ENCODE results near the gene ZNF324B.

Gene ZNF324B

GRCh38 chr19:58471736-58472135 is 20.3 kb downstream of the ZNF324B start:
- ATAC-seq (ENCODE audit: low read depth) (no peak), DNase-seq (ENCODE audit: low spot score) (no peak)
- H3K4me1 ChIP-seq (ENCODE audit: insufficient read depth, poor library complexity, severe bottlenecking): peaks cover 5% of the 10 kb centered on the region
- H3K9me3 ChIP-seq (ENCODE audit: severe bottlenecking): no peaks in the 10 kb centered on the region
- no peak overlapping the region for H3K4me3 ChIP-seq (ENCODE audit: severe bottlenecking)
- no peak overlapping the region for H3K27ac ChIP-seq (ENCODE audit: poor library complexity, severe bottlenecking)
- no peak for TF ChIP-seq CTCF (IDR thresholded peaks at IDR 0.05; ENCODE audit: poor library complexity, severe bottlenecking)
- H3K36me3 ChIP-seq (ENCODE audit: low read depth): peaks cover 18% of the 10 kb centered on the region
- H3K27me3 ChIP-seq (ENCODE audit: insufficient read depth, poor library complexity, severe bottlenecking): no peaks in the 10 kb centered on the region

GRCh38 chr19:58473775-58474174 is 22.4 kb downstream of the ZNF324B start:
- ATAC-seq (ENCODE audit: low read depth): no peak
- peaks cover 17% of the 10 kb centered on the region for H3K36me3 ChIP-seq (ENCODE audit: low read depth)
- no peak for TF ChIP-seq CTCF (IDR thresholded peaks at IDR 0.05; ENCODE audit: poor library complexity, severe bottlenecking)
- no peaks in the 10 kb centered on the region for H3K27me3 ChIP-seq (ENCODE audit: insufficient read depth, poor library complexity, severe bottlenecking)
- no peak for DNase-seq (ENCODE audit: low spot score)
- peak overlapping the region; percentile 61 for H3K27ac ChIP-seq (ENCODE audit: poor library complexity, severe bottlenecking)
- peaks cover 5% of the 10 kb centered on the region for H3K4me1 ChIP-seq (ENCODE audit: insufficient read depth, poor library complexity, severe bottlenecking)
- H3K4me3 ChIP-seq (ENCODE audit: severe bottlenecking): no peak overlapping the region
- H3K9me3 ChIP-seq (ENCODE audit: severe bottlenecking): no peaks in the 10 kb centered on the region

- Histone ChIP-seq H3K36me3 (ENCODE audit: low read depth) (peaks cover 11% of the 10 kb centered on the region), H3K4me1 (ENCODE audit: insufficient read depth, poor library complexity, severe bottlenecking) (peaks cover 5% of the 10 kb centered on the region), H3K27ac (ENCODE audit: poor library complexity, severe bottlenecking) (peak overlapping the region; percentile 61), H3K27me3 (ENCODE audit: insufficient read depth, poor library complexity, severe bottlenecking) (no peaks in the 10 kb centered on the region), H3K4me3 (ENCODE audit: severe bottlenecking) (no peak overlapping the region), H3K9me3 (ENCODE audit: severe bottlenecking) (no peaks in the 10 kb centered on the region)
- no peak for DNase-seq (ENCODE audit: low spot score)
- no peak for ATAC-seq (ENCODE audit: low read depth)
- no peak for TF ChIP-seq CTCF (IDR thresholded peaks at IDR 0.05; ENCODE audit: poor library complexity, severe bottlenecking)
Observed at GRCh38 chr19:58474291-58474996, 23.0 kb downstream of the ZNF324B start.

GRCh38 chr19:58474997-58475713 is 23.7 kb downstream of the ZNF324B start:
- H3K4me1 ChIP-seq (ENCODE audit: insufficient read depth, poor library complexity, severe bottlenecking): peaks cover 5% of the 10 kb centered on the region
- peaks cover 10% of the 10 kb centered on the region; the same call in 1 of the 2 replicates for H3K36me3 ChIP-seq (ENCODE audit: low read depth)
- no peaks in the 10 kb centered on the region for H3K9me3 ChIP-seq (ENCODE audit: severe bottlenecking)
- H3K27me3 ChIP-seq (ENCODE audit: insufficient read depth, poor library complexity, severe bottlenecking): no peaks in the 10 kb centered on the region
- peak; percentile 0 for ATAC-seq (ENCODE audit: low read depth)
- no peak for DNase-seq (ENCODE audit: low spot score)
- H3K27ac ChIP-seq (ENCODE audit: poor library complexity, severe bottlenecking): peak overlapping the region; percentile 61
- peak overlapping the region; percentile 38 for H3K4me3 ChIP-seq (ENCODE audit: severe bottlenecking)
- TF ChIP-seq CTCF (IDR thresholded peaks at IDR 0.05; ENCODE audit: poor library complexity, severe bottlenecking): no peak

Measured in RWPE2 (cell line).